GM13976 (cell line): ENCODE measurements around the gene SHCBP1.

Experiments used
- DNase-seq: peaks from one replicate; pipeline ENCODE4 v3.0.0; 2012; ENCODE audit warnings: low spot score
- in situ Hi-C: fragments of 300-500 bp; cut with MboI; formaldehyde crosslinking; loops from one replicate; pipeline ENCODE4 v1.12.0; 2022; ENCODE audit warnings: low sequenced_read_pairs, mixed read lengths, inconsistent platforms; ENCODE audit not compliant: unreplicated experiment
- TF ChIP-seq, protein P1 (sequence below): IDR thresholded peaks from 2 replicates; pipeline ENCODE4 v1.5.1; 2012; ENCODE audit warnings: borderline replicate concordance, mild to moderate bottlenecking; ENCODE audit not compliant: insufficient read depth; ENCODE audit errors: extremely low read depth, missing control alignments, control extremely low read depth

Gene SHCBP1, protein sequence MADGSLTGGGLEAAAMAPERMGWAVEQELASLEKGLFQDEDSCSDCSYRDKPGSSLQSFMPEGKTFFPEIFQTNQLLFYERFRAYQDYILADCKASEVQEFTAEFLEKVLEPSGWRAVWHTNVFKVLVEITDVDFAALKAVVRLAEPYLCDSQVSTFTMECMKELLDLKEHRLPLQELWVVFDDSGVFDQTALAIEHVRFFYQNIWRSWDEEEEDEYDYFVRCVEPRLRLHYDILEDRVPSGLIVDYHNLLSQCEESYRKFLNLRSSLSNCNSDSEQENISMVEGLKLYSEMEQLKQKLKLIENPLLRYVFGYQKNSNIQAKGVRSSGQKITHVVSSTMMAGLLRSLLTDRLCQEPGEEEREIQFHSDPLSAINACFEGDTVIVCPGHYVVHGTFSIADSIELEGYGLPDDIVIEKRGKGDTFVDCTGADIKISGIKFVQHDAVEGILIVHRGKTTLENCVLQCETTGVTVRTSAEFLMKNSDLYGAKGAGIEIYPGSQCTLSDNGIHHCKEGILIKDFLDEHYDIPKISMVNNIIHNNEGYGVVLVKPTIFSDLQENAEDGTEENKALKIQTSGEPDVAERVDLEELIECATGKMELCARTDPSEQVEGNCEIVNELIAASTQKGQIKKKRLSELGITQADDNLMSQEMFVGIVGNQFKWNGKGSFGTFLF

DNA sequence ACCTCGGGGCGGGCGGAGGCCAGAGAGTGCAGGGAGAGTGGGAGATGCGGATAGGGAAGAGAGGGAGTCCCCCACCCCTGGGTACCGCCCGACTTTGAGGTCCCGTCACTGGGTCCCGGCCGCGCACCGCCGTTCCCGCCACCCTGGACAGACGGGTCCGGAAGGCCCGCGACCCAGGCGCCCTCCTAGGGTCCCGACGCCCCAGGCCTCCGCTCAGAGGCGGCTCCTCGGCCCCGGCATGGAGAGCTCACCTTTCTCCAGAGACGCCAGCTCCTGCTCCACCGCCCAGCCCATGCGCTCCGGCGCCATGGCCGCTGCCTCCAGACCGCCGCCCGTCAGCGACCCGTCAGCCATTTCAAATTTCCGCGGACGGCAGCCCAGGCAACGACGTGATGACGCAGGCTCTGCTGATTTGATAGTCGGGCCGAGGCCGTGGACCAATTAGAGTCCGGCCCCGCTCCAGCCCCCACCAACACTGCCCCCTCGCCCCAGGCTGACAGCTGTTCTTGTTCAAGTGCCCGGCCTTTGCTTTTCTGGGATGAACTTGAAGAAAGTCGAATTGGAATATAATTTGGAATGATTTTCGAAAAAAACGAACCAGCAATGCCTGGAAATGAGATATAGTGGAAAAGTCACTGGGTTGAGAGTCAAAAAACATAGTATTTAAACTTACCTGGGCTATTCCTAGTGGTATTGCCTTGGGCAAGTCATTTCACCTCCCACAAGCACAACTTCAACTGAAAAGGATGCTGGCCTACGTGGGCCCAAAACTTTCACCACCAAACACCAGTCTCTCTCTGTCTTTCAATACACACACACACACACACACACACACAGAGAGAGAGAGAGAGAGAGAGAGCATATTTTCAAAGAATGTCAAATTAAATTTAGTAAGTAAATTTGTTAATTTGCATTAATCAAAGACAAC lies at the start of gene SHCBP1:
Gene SHCBP1, minus strand, starts transcription at position 374 of the 928 bp plus-strand sequence. Its CDS starts 20 bp downstream, at position 354.
- in situ Hi-C loops, result no loop called here
- TF ChIP-seq, protein P1, sequence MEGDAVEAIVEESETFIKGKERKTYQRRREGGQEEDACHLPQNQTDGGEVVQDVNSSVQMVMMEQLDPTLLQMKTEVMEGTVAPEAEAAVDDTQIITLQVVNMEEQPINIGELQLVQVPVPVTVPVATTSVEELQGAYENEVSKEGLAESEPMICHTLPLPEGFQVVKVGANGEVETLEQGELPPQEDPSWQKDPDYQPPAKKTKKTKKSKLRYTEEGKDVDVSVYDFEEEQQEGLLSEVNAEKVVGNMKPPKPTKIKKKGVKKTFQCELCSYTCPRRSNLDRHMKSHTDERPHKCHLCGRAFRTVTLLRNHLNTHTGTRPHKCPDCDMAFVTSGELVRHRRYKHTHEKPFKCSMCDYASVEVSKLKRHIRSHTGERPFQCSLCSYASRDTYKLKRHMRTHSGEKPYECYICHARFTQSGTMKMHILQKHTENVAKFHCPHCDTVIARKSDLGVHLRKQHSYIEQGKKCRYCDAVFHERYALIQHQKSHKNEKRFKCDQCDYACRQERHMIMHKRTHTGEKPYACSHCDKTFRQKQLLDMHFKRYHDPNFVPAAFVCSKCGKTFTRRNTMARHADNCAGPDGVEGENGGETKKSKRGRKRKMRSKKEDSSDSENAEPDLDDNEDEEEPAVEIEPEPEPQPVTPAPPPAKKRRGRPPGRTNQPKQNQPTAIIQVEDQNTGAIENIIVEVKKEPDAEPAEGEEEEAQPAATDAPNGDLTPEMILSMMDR, result no peak
- peak; percentile 93 for DNase-seq

DNA sequence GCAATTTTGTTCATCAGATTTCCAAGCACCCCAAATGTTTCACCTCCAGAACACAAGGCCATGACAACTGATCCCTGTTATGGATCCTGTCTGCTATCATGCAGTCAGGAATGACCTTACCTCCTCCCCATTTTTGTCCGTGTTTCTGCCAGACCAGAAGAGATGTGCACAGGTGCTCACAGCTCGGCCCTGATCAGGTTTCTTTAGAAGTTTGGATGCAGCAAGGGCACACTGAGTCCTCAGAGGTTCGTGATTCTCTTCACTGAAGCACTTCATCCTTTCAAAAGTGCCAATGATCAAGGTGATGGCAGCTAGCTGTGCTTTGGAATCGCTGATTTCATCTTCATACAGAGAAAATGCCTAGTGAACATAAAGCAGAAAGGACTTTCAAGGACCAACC lies 40.9 kb upstream of the SHCBP1 start:
- in situ Hi-C loops, result no loop called here
- TF ChIP-seq, protein P1, result no peak

DNA sequence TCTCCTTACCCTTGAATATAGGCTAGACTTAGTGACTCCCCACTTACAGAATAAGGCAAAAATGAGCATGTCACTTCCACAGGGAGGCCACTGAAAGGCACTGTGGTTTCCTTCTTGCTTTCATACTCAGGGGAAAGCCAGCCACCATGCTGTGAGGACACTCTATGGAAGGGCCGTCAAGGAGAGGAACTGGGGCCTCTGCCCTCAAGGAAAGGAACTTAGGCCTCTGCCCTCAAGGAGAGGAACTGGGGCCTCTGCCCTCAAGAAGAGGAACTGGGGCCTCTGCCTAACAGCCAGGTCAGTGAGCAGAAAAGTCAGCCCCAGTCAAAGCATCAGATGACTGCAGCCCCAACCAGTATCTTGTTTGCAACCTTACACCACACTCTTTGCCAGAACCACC lies 37.7 kb upstream of the SHCBP1 start:
- DNase-seq, result peak; percentile 56
- TF ChIP-seq, protein P1, result no peak
- in situ Hi-C loops, result no loop called here

More for the DNA sequence above, 40.9 kb upstream of the SHCBP1 start:
- no peak for DNase-seq

DNA sequence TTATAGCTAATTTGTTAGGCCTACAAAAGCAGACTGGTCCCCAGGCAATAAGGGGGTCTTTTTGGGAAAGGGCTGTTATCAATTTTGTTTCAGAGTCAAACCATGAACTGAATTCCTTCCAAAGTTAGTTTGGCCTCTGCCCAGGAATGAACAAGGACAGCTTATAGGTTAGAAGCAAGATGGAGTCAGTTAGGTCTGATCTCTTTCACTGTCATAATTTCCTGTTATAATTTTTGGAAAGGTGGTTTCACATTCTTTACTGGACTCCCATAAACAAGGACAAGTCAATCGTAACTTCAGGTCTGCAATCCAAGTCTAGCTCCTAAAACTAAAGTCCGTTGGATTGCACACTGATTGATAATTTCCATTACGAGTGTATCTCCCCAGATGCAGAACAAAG lies 30.1 kb upstream of the SHCBP1 start:
- DNase-seq, result no peak
- TF ChIP-seq, protein P1, result no peak

DNA sequence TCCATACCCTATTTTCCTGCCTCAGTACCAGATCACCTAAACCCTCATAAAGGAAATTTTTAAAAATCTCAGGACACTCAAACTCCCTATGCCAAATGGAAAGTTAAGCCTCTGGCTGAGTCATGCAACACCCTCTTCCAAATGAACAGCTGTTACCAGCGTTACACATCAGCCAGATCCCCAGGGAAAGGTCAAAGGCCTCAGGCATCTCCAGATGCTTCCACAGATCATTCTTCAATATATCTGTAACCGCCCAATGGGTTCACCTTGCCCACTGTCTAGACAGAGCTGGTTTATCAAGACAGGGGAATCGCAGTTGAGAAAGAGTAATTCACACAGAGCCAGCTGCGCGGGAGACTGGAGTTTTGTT lies 29.1 kb upstream of the SHCBP1 start:
- TF ChIP-seq, protein P1, result no peak
- in situ Hi-C loops, result no loop called here
- no peak for DNase-seq

More for the DNA sequence above, 30.1 kb upstream of the SHCBP1 start:
- in situ Hi-C loops, result no loop called here
